PC-3 (cell line): ENCODE results near the gene MRAS. TPM values are rescaled to one million over a fixed set of nuclear protein-coding genes. Genes with fewer than 3 reads are reported as not detected.

ENCODE experiments used
- ATAC-seq: fragments of 200-7000 bp; cut with Tn5 transposase; 2 replicates; pipeline ENCODE4 v1.9.1; 2020; ENCODE audit warnings: mild to moderate bottlenecking, moderate library complexity
- BruUV-seq: library from RNA; stranded (reverse); fragments of 400-500 nt; replicated peaks from 2 replicates; lab custom pipeline; 2021; lab: Mats Ljungman, UMichigan
- CTCF ChIA-PET: fragments of 300-600 bp; sonication (Branson Sonifier 250); formaldehyde crosslinking; loops from one replicate; lab custom pipeline; 2022; ENCODE audit warnings: antibody characterized with exemption; lab: Charles Lee
- POLR2A ChIA-PET: fragments of 300-600 bp; sonication (Branson Sonifier 250); formaldehyde crosslinking; loops from one replicate; lab custom pipeline; 2022; ENCODE audit warnings: antibody characterized with exemption; ENCODE audit not compliant: unreplicated experiment; lab: Charles Lee
- DNase-seq: peaks from one replicate; pipeline ENCODE4 v3.0.0-alpha.2; 2015
- H2AFZ ChIP-seq: fragments of 300-600 bp; sonication (generic); 2 replicates; pipeline ENCODE4 v1.6.0; 2016; ENCODE audit warnings: antibody characterized with exemption, low read length
- H3F3A ChIP-seq: fragments of 300-600 bp; sonication (generic); one replicate; pipeline ENCODE4 v1.6.0; 2017; ENCODE audit warnings: antibody characterized with exemption, low read length, control low read depth, mild to moderate bottlenecking; ENCODE audit not compliant: unreplicated experiment
- H3K27ac ChIP-seq: fragments of 300-600 bp; sonication (generic); 2 replicates; pipeline ENCODE4 v1.5.1; 2016; ENCODE audit warnings: mild to moderate bottlenecking, low read length
- H3K27me3 ChIP-seq: fragments of 300-600 bp; sonication (generic); 2 replicates; pipeline ENCODE4 v1.6.1; 2016; ENCODE audit warnings: low read length, mixed read lengths
- H3K36me3 ChIP-seq: fragments of 300-600 bp; sonication (generic); 2 replicates; pipeline ENCODE4 v1.6.1; 2016; ENCODE audit warnings: low read depth, mixed run types, low read length, mixed read lengths
- H3K4me1 ChIP-seq: fragments of 300-600 bp; sonication (generic); 2 replicates; pipeline ENCODE4 v1.5.1; 2016; ENCODE audit warnings: low read length; ENCODE audit not compliant: insufficient read depth
- H3K4me2 ChIP-seq: fragments of 300-600 bp; sonication (generic); 2 replicates; pipeline ENCODE4 v1.6.0; 2016; ENCODE audit warnings: low read length
- H3K4me3 ChIP-seq: fragments of 300-600 bp; sonication (generic); 2 replicates; pipeline ENCODE4 v1.5.1; 2016; ENCODE audit warnings: mild to moderate bottlenecking, low read length, mixed read lengths
- H3K79me2 ChIP-seq: fragments of 300-600 bp; sonication (generic); 2 replicates; pipeline ENCODE4 v1.6.1; 2017; ENCODE audit warnings: low read length, mixed read lengths
- H3K9ac ChIP-seq: fragments of 300-600 bp; sonication (generic); 2 replicates; pipeline ENCODE4 v1.6.0; 2016; ENCODE audit warnings: mild to moderate bottlenecking, low read length
- H3K9me2 ChIP-seq: fragments of 300-600 bp; sonication (generic); replicated peaks from 2 replicates; pipeline ENCODE4 v1.6.1; 2016; ENCODE audit warnings: mixed run types, low read length, mixed read lengths
- H3K9me3 ChIP-seq: fragments of 300-600 bp; sonication (generic); 2 replicates; pipeline ENCODE4 v1.6.1; 2016; ENCODE audit warnings: low read length, mixed read lengths
- H4K20me1 ChIP-seq: fragments of 300-600 bp; sonication (generic); 2 replicates; pipeline ENCODE4 v1.6.1; 2016; ENCODE audit warnings: low read length, mixed read lengths
- EZH2 ChIP-seq: fragments of 300-600 bp; sonication (generic); IDR thresholded peaks from one replicate; pipeline ENCODE4 v1.6.1; 2017; ENCODE audit warnings: antibody characterized with exemption, mild to moderate bottlenecking, low read length; ENCODE audit not compliant: unreplicated experiment
- EZH2phosphoT487 ChIP-seq: fragments of 300-600 bp; sonication (generic); IDR thresholded peaks from 2 replicates; pipeline ENCODE4 v1.6.1; 2018; ENCODE audit warnings: mild to moderate bottlenecking, antibody characterized with exemption, low read length, borderline replicate concordance
- intact Hi-C: fragments of 100-400 bp; cut with micrococcal nuclease; formaldehyde crosslinking; loops from 2 replicates; pipeline ENCODE4 v1.9.0; 2023
- total RNA-seq: library from RNA; depleted of rRNA; stranded (reverse); fragments of >200 nt; gene quantifications from 2 replicates; pipeline ENCODE4 v1.2.3, GENCODE V29; 2014
- TF ChIP-seq, protein P1 (sequence below): fragments of 300-600 bp; sonication (generic); conservative IDR thresholded peaks from 2 replicates; pipeline ENCODE4 v1.5.1; 2017; ENCODE audit warnings: antibody characterized with exemption, low read depth, mild to moderate bottlenecking, low read length

The MRAS gene
- total RNA-seq, 1 experiment from 2014 or later = 2.8 TPM

DNA sequence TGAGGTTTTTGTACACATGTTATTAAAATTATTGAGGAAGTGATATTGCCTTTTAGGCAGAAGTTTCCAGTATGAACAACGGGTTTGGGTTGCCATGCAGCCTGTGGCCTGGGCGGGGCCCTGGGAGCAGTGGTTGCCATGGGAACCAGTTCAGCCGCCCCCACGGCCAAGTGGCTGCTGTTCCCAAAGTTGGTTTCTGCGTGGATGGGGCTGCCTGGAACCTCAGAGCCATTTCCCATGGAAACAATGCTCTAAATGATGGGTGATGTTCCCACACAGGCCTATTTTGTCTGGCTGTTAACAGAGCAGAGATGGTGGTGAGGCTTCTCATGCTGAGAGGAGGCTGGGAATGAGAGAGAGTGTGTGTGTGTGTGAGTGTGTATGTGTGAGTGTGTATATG is 19.5 kb downstream of the MRAS start:
- ChIA-PET CTCF (no interaction called here), POLR2A (no interaction called here)
- H3K4me3 ChIP-seq = no peak overlapping the region
- H3K4me2 ChIP-seq = no peak overlapping the region
- DNase-seq (no peak), ATAC-seq (no peak)
- no peaks in the 10 kb centered on the region for H4K20me1 ChIP-seq
- H3K27ac ChIP-seq = no peak overlapping the region
- no peaks in the 10 kb centered on the region for H3K9me2 ChIP-seq
- no peak overlapping the region for H2AFZ ChIP-seq
- no peaks in the 10 kb centered on the region for H3F3A ChIP-seq
- H3K27me3 ChIP-seq = no peaks in the 10 kb centered on the region
- intact Hi-C loops = no loop called here
- H3K9me3 ChIP-seq = no peaks in the 10 kb centered on the region
- TF ChIP-seq EZH2 = no peak
- TF ChIP-seq, protein P1, sequence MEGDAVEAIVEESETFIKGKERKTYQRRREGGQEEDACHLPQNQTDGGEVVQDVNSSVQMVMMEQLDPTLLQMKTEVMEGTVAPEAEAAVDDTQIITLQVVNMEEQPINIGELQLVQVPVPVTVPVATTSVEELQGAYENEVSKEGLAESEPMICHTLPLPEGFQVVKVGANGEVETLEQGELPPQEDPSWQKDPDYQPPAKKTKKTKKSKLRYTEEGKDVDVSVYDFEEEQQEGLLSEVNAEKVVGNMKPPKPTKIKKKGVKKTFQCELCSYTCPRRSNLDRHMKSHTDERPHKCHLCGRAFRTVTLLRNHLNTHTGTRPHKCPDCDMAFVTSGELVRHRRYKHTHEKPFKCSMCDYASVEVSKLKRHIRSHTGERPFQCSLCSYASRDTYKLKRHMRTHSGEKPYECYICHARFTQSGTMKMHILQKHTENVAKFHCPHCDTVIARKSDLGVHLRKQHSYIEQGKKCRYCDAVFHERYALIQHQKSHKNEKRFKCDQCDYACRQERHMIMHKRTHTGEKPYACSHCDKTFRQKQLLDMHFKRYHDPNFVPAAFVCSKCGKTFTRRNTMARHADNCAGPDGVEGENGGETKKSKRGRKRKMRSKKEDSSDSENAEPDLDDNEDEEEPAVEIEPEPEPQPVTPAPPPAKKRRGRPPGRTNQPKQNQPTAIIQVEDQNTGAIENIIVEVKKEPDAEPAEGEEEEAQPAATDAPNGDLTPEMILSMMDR = no peak
- no peak for TF ChIP-seq EZH2phosphoT487
- H3K9ac ChIP-seq = no peak overlapping the region
- no peaks in the 10 kb centered on the region for H3K36me3 ChIP-seq
- H3K4me1 ChIP-seq = no peaks in the 10 kb centered on the region
- no peaks in the 10 kb centered on the region for H3K79me2 ChIP-seq
- BruUV-seq = no TSS peak

DNA sequence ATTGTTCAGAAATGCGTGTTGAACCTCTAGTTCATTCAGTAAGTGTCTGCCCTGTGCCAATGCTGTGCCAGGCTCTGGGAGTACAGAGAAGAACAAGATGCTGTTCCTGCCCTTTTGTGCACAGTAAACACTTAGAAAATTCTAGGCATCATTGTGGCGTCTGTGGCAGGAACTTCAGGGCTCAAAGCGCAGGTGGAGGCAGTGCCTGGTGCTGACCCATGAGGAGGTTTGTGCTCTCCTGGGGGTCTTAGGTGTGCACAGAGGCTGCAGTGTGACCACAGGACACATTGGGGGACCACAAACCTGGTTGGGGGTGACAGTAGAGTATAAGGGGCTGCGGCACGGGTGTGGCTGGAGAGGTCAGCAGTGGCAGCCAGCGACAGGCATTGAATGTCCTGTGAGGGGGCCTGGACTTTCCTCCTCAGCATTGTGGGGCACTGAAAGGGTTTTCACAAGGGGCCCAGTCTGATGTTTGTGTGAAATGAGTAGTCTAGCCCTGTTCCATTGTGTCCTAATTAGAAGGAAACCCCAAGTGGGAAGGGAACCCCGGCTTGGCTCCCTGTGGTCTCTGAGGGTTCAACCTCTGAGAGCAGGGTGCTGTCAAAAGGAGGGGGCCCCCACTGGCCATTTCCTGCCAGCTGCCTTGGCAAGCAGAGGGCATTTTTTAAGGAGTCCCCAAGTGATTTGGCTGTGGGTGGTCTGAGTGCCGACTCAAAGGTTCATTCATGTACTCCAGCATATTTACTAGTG is 20.9 kb downstream of the MRAS start:
- Histone ChIP-seq H3K36me3 (no peaks in the 10 kb centered on the region), H3K27me3 (no peaks in the 10 kb centered on the region), H4K20me1 (no peaks in the 10 kb centered on the region), H3K79me2 (no peaks in the 10 kb centered on the region), H3F3A (no peaks in the 10 kb centered on the region), H3K4me3 (no peak overlapping the region), H3K4me1 (no peaks in the 10 kb centered on the region), H3K9me3 (no peaks in the 10 kb centered on the region), H3K9ac (no peak overlapping the region), H3K9me2 (no peaks in the 10 kb centered on the region), H3K4me2 (no peak overlapping the region), H2AFZ (no peak overlapping the region), H3K27ac (no peak overlapping the region)
- no TSS peak for BruUV-seq
- ChIA-PET CTCF (no interaction called here), POLR2A (no interaction called here)
- DNase-seq (no peak), ATAC-seq (no peak)
- TF ChIP-seq, protein P1 = no peak
- no peak for TF ChIP-seq EZH2phosphoT487
- no peak for TF ChIP-seq EZH2
- intact Hi-C loops = no loop called here

DNA sequence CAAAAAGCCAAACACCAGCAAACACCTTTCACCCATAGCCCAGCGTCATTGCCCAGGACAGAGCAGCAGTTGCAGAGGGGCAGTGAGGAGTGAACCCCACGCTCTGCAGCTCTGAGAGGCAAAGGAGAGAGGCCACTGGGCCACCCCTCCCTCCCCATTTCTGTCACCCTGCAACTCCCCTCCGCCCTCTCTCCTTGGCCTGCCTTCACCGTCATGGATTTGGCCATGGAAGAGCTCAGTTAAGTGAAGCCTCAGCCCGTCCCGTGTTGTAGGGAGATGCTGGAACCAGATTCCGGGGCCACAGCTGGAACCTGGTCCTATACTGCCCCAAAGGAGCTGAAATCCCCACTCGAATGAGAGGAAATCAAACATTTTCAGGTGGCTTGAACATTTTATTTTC is 21.9 kb downstream of the MRAS start:
- no TSS peak for BruUV-seq

More for the DNA sequence above, 21.9 kb downstream of the MRAS start:
- no peaks in the 10 kb centered on the region for H3K27me3 ChIP-seq
- H3K9ac ChIP-seq = no peak overlapping the region
- intact Hi-C loops = no loop called here
- no peak overlapping the region for H3K4me3 ChIP-seq
- TF ChIP-seq, protein P1 = no peak
- no peak for TF ChIP-seq EZH2
- H4K20me1 ChIP-seq = no peaks in the 10 kb centered on the region
- no peak overlapping the region for H3K27ac ChIP-seq
- ChIA-PET POLR2A (no interaction called here), CTCF (no interaction called here)
- DNase-seq = no peak
- no peaks in the 10 kb centered on the region for H3K9me2 ChIP-seq
- H3K36me3 ChIP-seq = no peaks in the 10 kb centered on the region
- no peaks in the 10 kb centered on the region for H3K79me2 ChIP-seq
- ATAC-seq = no peak
- H3F3A ChIP-seq = no peaks in the 10 kb centered on the region
- H3K4me2 ChIP-seq = no peak overlapping the region
- no peaks in the 10 kb centered on the region for H3K4me1 ChIP-seq
- H2AFZ ChIP-seq = no peak overlapping the region
- H3K9me3 ChIP-seq = no peaks in the 10 kb centered on the region
